ENCODE measurements around the gene SYP.

- TF ChIP-seq CTCF (IDR thresholded peaks at IDR 0.05) (no peak), ZFX (IDR thresholded peaks at IDR 0.05; ENCODE audit: borderline replicate concordance) (no peak)
Measured at GRCh38 chrX:49204017-49204416, 4.0 kb upstream of the SYP start.
